Temporal lobe (tissue), 2 donors: ENCODE data around the gene PRAMEF5. TPM values are rescaled to one million over a fixed set of nuclear protein-coding genes. Genes with fewer than 3 reads are reported as not detected.

Source experiments
- small RNA-seq: library from RNA; depleted of rRNA; stranded (forward); fragments of <200 nt; gene quantifications from one replicate; pipeline ENCODE3, GENCODE V24; 2014; ENCODE audit warnings: low replicate concordance
- total RNA-seq: library from RNA; depleted of rRNA; stranded (reverse); fragments of >200 nt; gene quantifications from one replicate; pipeline ENCODE4 v1.2.3, GENCODE V29; 2014

Gene PRAMEF5
- total RNA-seq, 1 donor from 2014 or later: not detected

Small RNA genes within 50 kb of the gene (small RNA-seq; reads per million reads assigned to genes)
- gene RNU6-771P: not detected

Other genes with a start within 250 kb of the PRAMEF5 start
- not detected for gene PRAMEF27, start 197.6 kb upstream of the PRAMEF5 start, total RNA-seq
- gene HNRNPCL3, start 193.4 kb upstream of the PRAMEF5 start, total RNA-seq: not detected
- gene PRAMEF25, start 183.4 kb upstream of the PRAMEF5 start, total RNA-seq: not detected
- gene HNRNPCL2, start 137.3 kb upstream of the PRAMEF5 start, total RNA-seq: not detected
- gene PRAMEF26, start 98.2 kb upstream of the PRAMEF5 start, total RNA-seq: not detected
- not detected for gene HNRNPCL4, start 88.6 kb upstream of the PRAMEF5 start, total RNA-seq
- not detected for gene PRAMEF9, start 82.3 kb upstream of the PRAMEF5 start, total RNA-seq
- gene PRAMEF13, start 52.8 kb upstream of the PRAMEF5 start, total RNA-seq: not detected
- not detected for gene PRAMEF18, start 28.0 kb upstream of the PRAMEF5 start, total RNA-seq
- not detected for gene PRAMEF8, start 30.9 kb downstream of the PRAMEF5 start, total RNA-seq
- not detected for gene PRAMEF33, start 49.3 kb downstream of the PRAMEF5 start, total RNA-seq
- not detected for gene PRAMEF15, start 61.4 kb downstream of the PRAMEF5 start, total RNA-seq
- gene PRAMEF14, start 92.9 kb downstream of the PRAMEF5 start, total RNA-seq: not detected
- gene PRAMEF19, start 117.7 kb downstream of the PRAMEF5 start, total RNA-seq: not detected
- gene PRAMEF17, start 135.4 kb downstream of the PRAMEF5 start, total RNA-seq: not detected
- gene PRAMEF20, start 156.3 kb downstream of the PRAMEF5 start, total RNA-seq: not detected